ENCODE measurements around the gene CCDC177.

Gene CCDC177

DNA sequence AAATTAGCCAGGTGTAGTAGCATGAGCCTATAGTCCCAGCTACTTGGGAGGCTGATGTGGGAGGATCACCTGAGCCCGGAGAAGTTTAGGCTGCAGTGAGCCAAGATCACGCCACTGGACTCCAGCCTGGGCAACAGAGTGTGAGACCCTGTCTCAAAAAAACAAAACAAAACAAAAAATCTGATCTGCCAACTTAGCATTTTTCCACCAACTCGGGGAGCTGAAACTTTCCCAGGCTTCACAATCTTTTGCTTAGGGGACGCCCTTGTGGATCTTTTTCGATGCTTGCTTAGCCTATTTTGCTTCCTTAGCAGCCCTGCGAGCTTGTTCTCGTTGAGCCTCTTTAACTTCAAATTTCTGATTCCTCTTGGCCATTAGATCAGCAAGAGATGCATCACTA is 13.8 kb downstream of the CCDC177 start:
- DNase-seq, result no peak

DNA sequence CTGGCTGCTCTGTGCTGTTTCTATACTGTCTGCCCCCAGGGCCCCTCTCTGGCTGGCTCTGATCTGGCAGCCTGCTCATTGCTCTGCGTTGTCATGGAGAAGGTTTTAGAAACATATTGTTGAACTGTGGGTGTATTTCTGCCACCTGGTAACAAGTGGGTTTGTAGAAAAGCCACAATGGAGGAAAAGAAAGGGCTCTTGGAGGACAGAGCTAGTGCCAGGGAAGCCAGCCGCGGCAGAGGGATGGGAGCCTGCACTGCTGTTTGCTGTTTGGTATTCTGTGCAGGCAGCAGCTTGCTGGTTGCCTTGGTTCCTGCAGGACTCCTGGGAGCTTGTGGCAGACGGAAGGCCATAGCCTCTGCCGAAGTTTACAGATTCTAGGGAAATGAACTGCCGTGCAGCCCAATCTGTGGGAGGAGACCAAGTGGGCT is 15.1 kb downstream of the CCDC177 start:
- no peak for DNase-seq

DNA sequence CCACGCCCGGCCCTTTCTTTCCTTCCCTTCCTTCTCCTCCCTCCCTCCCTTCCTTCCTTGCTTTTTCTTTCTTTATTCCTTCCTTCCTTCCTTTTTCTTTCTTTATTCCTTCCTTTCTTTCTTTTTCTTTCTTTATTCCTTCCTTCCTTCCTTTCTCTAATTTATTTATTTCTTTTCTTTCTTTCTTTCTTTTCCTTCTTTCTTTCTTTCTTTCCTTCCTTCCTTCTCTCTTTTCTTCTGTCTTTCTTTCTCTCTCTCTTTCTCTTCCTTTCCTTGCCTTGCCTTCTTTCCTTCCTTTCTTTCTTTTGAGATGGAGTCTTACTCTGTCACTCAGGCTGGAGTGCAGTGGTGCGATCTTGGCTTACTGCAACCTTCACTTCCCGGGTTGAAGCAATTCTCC is 15.9 kb downstream of the CCDC177 start:
- no peak for DNase-seq

DNA sequence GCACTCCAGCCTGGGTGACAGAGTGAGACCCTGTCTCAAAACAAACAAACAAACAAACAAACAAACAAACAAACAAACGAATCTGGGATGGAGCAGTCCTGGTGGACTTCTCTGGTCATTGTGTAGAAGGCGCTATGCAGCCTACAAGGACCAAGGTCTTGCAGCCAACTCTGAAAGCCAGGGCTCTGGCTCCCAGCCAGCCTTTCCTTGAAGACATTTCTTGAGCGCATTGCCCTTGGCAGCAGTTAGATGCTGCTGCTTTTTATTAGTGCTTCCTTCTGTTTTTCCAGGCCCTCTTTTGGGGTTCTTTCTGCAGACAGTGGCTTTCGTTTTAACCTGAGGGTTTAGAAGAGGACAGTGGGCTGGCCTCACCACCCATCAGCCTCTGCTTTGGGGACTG is 20.2 kb downstream of the CCDC177 start:
- no peak for DNase-seq

DNA sequence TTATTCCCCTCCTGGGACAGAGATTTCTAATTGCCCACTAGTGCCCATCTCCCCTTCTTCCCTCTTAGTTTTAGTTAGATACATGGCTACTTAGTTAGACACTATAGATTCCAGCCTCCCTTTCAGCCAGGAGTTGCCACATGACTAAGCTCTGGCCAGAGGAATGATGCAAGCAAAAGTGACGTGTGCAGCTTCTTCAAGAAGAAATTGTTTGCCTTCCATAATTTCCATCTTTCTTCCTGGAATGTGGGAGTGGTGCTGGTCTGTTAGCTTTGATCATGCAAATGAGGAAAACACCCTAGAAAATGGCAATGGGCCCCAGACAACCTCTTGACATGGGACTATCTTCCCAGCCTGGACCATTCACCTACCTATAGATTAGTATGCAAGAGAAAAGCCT is 21.4 kb downstream of the CCDC177 start:
- DNase-seq, result no peak

DNA sequence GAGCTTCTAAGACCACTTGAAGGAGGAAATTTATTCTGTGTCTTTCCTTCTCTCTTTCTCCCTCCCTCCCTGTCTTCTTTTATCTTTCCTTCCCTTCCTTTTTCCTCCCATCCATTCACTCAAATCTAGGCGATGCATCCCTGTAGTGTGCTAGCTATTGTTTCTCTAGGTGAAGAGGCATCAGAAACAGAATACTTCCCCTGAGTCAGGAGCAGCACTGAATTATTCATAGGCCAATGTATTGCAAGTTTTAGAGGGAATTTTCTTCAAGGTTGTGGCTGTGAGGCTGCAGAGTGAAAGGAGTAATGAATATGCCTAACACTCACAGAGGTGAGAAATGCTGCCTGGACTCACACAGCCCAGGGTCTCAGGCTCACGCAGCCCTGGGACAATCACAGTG is 23.2 kb downstream of the CCDC177 start:
- no peak for DNase-seq

DNA sequence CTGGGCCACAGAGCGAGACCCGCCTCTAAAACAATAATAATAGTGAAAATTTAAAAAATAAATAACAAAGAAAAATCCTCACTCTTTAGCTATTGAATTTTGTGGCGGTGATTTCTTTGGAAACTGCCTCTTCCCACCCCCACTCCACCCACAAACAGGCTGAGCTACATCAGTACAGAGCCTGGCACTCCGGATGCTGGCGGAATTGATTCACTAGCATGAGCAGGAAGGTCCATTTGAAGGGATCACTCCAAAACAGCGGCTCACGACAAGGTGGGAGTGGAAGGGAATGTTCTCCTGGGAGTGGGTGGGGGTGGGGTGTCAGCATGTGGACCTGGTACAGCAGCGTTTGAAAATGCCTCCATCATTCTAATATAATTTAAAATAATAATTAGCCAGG is 26.1 kb downstream of the CCDC177 start:
- no peak for DNase-seq

DNA sequence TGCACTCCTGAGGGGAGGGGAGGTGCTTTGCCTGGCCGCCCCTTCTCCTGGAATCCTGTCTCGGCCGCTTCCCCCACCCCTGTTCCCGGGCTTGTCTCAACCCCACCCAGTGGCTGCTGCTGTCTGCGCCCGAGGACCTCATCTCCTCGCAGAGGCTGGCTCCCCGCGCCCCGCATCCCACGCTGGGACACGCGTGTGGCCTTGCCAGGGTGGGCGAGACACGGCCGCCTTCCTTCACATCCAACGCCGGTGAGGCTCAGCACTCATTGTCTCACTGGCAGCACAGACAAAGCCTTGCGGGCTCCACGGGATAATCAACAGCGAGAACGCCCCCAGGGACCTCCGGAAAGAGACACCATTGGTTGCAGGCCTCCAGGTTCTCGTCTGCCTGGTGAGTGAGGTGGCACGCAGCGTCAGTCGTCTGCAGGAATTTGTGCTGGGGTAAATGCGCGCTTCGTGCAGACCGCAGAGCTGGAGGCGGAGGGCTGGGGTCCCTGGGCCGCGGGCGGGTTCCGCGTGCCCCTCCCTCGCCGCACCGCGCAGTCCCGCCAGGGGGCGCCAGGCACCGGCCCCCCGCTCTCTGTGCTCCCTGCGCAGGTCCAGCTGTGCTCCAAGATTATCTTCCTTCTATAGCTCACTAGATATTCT is 26.8 kb downstream of the CCDC177 start:
- DNase-seq, result no peak

DNA sequence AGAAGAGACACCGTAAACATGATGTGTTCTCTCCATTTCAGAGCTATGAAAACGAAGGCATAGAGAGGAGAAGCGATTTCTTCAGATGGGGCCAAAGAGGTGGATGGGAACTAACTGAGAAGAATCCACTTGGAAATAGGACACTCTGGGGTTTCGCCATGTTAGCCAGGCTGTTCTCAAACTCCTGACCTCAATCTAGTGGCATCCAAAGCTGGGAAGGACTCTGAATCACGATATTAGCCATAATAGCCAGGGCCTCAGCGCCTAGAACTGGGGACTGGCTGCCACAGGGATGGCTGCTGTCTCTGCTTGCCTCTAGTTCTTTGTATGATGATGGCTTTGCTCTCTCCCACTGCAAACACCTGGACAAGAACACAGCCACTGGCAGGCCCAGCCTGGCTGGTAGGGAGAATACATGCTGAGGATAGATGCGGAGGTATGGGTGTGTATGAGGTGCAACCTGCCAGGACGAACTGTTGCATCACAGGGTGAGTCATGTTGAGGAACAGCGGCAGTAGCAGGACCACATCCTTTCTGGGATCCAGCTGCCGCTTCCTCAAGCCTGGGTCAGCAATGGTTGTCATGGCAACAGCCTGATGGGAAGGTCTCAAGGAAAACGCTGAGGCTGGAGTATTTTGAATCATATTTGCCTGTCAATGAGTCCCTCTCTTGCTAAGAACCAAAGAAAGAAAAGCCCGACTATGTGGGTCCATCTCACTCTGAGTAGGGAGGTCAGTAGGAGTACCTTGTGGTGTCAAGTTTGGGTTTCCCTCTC is 31.1 kb downstream of the CCDC177 start:
- peak; percentile 9 for DNase-seq

DNA sequence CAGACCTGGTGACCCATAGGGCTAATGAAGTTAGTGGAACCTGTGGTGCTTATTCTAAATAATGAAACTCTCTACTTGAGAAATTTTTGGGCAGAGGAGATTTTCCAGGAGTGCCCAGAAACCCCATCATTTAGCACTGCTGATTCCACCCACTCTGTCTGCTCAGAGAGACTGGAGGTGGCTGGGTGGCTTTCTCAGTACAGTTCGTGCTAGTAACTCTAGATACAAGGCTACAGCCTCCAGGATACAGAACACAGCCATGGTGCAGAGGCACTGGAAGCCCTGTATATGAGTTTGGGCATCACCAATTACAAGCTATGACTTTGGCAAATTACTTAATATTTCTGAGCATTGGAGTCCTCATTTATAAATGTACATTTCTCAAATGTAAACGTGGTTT is 32.4 kb downstream of the CCDC177 start:
- no peak for DNase-seq

DNA sequence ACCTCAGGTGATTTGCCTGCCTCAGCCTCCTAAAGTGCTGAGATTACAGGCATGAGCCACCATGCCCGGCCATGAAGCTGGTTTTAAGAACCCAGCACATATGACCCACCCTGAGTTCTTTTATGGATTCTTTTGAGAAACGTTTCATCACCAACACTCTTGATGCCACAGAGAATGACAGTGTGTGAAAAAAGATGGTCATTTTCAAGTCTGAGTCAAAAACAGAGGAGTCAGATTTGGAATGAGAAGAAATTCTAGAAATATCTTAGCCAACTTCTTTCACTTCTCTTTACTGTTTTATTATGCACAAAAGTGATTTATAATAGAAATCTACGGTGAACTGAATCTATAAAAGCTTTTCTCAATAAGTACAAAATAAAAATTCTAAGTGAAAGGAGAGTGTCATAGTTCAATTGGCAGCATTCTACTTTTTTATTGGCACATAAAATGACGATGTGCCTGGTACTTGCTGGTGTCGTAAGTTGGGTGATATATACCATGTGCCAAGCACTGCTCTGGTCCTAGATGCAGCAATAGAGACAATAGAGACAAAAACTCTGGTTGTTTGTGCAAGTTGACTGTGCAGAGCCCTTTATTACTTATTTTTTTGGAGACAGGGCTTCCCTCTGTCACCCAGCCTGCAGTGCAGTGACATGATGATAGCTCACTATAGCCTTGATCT is 33.9 kb downstream of the CCDC177 start:
- no peak for DNase-seq

DNA sequence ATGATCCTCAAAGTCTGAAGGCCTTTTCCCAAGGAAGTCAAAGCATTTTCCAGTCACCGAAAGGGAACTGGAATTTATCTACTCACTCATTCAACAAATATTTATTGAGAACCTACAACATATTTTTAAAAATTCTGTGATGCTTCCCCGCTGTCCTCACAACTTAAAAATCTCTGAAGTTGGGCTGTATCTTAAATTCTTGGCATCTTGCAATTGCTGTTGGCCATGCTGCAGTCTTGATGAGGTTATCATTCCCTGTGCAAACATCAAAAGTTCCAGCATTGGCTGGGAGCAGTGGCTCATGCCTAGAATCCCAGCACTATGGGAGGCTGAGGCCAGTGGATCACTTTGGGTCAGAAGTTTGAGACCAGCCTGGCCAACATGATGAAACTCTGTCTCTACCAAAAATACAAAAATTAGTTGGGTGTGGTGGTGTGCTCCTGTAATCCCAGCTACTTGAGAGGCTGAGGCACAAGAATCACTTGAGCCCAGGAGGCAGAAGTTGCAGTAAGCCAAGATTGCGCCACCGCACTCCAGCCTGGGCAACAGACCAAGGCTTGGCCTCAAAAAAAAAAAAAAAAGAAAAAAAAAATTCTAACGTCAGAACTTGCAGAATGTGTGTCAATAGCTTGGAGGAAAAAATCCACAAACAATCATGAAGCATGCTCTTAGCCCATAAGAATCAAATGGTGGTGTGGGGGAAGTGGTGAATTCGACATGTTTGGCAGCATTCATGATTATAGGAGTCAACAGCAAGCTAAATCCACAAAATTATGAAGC is 34.9 kb downstream of the CCDC177 start:
- DNase-seq, result no peak

DNA sequence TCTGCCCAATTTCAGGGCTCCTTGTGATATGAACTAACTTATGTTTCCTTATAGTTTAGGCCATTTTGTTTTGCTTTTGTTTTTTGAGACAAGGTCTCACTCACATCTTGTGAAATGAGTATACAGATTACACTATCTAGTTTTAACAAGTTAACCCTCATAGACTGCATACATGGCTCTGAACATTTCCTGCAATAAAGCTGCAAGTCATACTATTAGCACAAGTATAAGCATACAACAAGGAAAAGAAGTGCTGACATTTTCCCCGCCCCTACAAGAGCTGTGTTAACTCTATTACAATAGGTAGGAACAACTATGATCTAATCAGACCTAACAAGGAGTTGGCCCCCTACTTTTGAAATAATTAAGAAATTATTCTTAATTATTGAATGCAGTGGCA is 35.9 kb downstream of the CCDC177 start:
- no peak for DNase-seq

DNA sequence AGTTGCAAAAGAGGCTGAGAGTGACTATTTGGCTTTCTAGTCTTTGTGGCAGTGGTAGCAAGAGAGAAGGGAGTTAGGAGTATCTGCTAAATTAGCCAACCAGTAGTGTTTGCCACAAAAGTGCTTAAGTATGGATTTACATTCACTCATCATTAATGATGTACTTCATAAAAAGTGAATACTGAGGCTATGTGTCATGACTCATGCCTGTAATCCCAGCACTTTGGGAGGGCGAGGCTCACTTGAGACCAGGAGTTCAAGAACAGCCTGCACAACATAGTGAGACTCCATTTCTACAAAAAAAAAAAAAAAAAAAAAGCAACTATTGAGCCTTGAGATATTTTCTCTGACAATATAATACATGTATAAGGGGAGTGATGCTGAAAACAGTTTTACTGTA is 36.8 kb downstream of the CCDC177 start:
- DNase-seq, result no peak

DNA sequence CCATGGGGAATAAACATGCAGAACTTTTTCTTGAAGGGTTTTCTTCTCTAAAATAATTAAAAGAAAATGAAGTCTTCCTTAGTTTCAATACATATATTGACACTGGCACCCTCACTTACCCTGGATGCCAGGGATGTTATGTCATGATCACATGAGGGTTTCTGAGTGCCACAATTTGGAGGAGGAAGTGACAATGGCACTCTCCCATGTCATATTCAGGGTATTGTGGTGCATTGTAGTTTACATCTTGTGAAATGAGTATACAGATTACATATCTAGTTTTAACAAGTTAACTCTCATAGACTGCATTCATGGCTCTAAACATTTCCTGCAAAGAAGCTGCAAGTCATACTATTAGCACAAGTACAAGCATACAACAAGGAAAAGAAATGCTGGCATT is 37.7 kb downstream of the CCDC177 start:
- DNase-seq, result no peak

DNA sequence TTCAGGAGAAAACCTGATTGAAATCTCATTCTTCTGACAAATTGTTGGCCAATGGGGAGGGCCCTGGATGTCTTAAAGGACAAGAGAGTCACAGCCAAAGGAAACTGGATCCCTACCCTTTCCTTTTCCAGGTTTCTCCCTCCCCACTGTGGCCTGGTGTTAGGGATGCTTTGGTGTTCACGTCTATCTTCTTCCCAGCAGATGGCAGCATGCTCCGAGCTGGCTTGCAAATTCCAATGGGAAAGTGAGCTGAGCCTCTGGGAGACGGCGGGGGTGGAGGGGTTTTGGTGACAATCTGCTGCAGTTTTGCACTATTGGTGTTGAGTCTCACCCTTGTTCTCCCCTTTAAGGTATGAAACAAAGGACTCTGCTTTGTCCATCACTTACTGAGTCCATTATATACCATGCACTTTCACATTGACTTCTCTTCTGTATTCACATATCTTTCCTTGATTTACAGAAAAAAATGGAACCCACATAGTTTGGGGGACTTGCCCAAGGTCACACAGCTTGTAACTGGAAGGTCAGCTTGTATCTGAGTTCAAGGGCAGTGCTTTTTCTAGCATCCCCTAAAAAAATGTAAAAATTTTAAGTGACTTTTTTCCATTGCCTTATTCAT is 39.3 kb downstream of the CCDC177 start:
- peak; percentile 21 for DNase-seq

DNA sequence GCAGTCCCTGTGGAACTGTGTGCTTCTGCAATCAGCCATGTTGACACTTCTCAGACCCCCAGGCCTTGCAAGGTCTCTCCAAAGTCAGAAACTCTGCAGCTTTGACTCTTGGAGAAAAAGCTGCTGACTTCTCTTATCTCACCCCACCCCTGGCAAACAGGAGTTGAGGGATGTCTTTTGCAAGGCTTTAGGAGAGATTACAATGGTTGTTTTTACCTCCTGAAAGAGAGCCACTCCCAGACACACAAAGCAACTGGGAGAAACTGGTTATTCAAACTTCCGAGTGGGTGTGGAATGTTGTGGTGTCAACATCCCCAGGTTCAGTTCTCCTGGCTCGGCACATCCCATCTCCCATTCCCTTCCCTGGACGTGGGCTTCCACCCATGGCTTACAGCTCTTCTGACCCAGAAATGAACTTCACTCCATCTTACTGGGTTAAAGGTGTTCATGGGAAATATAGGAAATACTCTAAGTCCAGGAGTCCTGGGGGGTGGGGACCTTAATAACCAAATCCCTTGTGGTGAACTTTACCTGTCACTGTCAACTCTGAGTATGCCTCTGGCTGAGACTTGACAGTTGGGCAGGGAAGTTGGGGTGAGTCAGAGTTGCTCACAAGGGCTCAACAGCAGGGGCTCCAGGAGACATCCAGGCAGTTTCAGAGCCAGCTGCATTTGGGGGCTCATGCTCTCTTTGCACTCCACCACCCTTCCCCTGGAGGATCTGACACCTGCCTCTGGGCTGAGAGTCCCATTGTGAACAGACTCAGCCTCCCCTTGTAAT is 41.9 kb downstream of the CCDC177 start:
- DNase-seq, result no peak

DNA sequence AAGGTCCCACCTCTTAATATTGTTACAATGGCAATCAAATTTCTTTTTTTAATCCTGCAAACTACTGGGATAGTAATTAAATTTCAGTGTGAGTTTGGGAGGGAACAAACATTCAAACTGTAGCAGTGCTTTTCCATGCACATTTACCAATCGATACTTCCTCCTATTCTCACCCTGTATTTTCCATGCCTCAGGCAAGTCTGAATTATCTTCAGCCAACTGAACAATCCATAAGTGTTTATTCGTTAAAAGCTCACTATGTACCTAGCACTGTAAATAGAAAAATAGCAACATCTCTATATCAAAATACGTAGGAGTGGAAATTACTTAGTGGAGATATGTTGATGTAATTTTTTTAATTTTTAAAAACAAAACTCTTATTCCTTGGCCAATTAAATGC is 43.5 kb downstream of the CCDC177 start:
- DNase-seq, result no peak

DNA sequence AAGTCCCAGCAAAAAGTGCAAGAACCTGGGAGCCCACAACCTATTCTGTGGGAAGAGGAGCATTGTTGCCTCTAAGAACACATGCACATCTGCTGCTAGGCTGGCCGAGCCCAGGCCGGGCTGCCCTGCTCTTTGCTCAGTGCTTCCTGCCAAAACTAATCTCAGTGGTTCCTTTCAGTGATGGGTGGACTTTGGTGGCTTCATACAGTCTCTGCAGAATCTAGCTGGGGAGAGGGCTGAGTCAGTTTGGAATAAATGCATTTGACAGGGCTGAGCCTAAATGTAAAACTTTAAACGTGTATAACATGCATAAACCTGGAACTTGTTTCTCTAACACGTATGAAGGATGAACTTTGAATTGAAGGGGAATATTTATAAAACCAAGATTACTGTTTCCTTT is 44.6 kb downstream of the CCDC177 start:
- DNase-seq, result no peak

DNA sequence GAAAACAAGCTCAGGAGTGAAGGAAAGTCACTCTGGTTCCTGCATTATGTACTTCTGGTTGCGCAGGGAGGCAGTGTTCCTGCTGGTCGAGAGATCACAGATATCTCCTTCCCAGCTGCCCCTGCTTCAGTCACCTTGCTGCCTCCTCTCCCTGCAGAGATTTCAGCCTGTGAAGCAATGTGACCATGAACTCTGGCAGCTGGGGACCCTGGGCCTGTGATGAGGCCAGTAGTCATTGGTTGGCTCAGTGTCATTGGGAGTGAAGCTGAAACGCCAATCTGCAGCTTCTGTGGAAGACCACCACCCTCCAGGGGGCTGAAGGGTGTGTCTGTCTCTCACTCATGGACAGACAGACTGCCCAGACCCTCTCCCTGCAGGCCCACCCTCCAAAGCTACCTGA is 45.1 kb downstream of the CCDC177 start:
- DNase-seq, result no peak

DNA sequence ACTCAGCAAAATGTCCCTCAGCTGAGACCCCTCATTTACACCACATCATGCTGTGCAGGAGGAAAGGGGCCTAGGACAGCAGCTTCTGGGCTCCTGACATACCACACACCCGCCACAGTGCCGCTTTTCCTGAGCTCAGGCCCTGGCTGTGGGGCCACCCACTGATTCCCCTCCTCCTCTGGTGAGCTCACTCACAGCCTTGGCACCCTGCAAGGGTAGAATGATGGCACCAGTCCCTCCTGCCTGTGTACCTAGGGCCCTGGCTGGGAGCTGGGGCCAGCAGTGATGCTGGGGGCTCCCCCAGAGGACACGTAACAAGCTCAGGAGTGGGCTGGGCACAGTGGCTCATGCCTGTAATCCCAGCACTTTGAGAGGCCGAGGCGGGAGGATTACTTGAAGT is 45.7 kb downstream of the CCDC177 start:
- no peak for DNase-seq

DNA sequence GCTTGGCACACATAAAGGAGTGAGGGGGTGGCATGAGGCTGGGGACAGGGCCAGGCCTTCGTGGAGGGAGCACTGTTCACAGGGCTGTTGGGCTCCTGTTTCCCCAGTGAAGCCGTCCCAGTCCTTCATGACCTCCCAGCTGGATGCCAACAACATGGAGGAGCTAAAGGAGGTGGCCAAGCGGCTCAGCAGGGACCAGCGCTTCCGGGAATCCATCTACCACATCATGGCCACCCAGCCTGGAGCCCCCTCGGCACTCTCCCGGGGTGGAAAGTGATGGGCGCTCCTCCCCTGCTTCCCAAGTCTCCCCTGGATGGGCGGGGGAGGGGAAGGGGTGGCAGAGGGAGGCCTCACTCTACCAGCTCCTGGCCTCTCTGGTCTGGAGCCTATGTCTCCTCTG is 46.5 kb downstream of the CCDC177 start:
- DNase-seq, result no peak
